Activated CD4-positive, CD25-positive, alpha-beta regulatory T cell treated with anti-CD3 and anti-CD28 coated beads, Interleukin-2, amount 50 U/mL, for 72 hours (primary cell): ENCODE data around the gene GSN.

ENCODE experiments used
- DNase-seq: peaks from one replicate; pipeline ENCODE4 v3.0.0; 2021

Gene GSN

DNA sequence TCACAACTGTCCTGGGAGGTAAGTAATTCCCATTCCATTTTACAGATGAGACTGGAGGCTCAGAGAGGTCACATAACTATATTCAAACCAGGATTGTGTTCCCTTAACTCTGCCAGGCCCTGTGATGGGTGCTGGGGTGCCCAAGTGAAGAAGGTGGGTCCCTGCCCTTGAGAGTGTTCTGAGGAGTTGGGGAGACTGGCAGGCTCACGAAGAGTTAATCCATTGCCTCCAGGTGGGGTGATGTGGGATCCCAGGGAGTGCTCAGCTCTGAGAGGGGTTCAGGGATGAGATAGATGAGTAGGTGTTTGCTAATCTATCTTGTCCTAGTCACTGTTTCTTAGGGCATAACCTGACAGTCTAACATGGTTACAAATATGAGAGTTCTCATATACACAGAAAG lies 36.7 kb downstream of the GSN start:
- no peak for DNase-seq

DNA sequence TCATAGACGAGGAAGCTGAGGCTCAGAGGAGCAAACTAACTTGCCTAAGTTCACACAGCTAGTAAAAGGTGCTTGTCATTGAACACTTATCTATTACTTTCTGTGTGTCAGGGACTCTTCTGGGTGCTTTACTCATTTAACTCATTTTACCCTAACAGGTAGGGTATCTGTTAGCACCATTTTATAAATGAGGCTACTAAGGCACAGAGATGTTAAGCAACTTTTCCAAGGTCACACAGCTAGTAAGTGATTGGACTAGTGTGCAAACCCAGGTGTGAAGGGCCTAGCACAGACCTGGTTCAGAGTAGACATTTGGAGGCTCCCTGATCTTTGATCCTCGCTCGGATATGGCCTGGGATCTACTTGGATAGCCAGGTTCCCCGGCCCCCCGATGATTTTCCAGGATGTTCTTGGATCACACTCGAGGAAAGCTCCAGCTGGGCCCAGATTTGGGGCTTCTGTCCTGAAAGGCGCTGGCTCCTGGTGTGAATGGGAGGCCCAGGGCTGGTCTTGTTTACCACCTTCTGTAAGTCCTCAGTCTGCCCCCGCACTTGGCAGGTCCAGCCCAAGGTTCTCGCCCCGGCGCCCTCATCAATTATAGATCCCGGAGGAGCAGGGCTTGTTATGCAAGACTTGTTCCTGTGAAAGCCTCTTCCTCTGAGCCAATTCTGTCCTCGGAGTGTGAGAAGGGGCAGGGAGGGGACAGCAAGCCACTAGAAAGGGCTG lies 37.5 kb downstream of the GSN start:
- no peak for DNase-seq

GRCh38 chr9:121307976-121308375 lies 40.0 kb downstream of the GSN start:
- DNase-seq, result no peak

DNA sequence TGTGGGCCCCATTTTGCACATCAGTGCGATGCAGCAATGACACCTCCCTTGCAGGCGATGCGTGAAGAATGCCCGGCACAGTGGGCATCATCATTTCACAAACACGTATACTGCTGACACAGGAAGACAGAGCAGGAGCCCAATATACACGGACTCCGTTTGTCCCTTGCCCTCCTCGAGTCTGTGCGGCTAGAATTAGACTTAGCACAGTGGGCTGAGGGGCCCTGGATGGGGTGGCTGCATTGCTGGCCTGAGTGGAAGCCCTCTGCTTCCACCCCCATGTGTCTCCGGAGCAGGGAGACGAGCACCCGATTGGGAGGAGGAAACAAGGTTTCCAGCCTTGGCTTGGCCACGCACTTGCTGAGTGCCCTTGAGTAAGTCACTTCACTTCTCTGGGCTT lies 40.8 kb downstream of the GSN start:
- DNase-seq, result no peak

GRCh38 chr9:121309171-121309570 lies 41.2 kb downstream of the GSN start:
- no peak for DNase-seq

GRCh38 chr9:121309833-121310425 lies 42.0 kb downstream of the GSN start:
- no peak for DNase-seq

DNA sequence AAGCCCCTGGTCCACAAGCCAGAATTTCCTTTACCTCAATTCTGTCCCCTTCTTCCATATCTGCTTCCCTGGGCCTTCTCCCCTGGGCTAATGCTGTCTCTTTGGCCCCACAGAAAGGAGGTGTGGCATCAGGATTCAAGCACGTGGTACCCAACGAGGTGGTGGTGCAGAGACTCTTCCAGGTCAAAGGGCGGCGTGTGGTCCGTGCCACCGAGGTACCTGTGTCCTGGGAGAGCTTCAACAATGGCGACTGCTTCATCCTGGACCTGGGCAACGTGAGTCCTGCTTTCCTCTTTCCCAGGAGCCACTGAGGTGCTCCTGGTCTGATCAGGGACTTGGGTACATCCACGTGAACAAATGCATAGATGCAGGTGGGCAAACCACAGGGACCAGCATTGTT lies 42.6 kb downstream of the GSN start:
- DNase-seq, result no peak

DNA sequence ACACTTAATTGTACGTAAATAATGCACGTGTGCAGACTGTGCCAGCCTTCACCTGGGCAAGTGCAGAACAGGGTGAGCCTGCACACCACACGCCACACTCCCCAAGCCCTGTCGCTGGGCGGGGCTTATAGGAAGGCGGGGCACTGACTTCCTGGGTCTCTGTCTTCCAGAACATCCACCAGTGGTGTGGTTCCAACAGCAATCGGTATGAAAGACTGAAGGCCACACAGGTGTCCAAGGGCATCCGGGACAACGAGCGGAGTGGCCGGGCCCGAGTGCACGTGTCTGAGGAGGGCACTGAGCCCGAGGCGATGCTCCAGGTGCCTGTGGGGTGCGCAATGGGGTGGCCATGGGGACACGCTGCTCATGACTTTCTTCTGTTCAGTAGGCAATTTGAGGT lies 44.2 kb downstream of the GSN start:
- no peak for DNase-seq

DNA sequence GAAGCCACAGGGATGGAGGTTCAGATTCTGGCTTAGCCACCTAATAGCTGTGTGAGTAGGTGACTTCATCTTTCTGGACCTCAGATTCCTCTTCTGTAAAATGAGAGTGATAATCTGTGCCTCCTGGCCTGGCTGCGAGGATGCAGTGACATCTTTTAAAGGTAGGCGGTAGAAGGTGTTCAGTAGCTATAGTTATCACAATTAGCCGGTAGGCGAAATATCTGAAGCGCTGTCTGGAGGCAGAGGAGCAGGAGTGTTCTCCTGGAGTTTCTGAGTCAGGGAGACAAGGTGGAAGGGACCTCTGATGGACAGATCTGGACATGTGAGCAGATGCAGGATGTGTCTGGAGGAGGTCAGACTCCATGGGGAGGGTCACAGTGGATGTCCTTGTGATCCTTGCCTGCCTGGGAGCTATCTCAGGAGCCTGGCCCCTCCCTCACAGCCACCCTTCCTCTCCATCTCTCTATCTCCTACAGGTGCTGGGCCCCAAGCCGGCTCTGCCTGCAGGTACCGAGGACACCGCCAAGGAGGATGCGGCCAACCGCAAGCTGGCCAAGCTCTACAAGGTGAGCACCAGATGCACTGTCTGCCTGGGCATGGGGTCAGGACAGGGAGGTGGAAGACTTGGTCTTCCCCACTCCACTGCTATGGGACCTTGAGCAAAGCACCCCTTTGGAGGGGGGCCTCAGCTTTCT lies 45.6 kb downstream of the GSN start:
- no peak for DNase-seq

GRCh38 chr9:121316378-121316777 lies 48.4 kb downstream of the GSN start:
- DNase-seq, result no peak

GRCh38 chr9:121316852-121317373 lies 49.0 kb downstream of the GSN start:
- no peak for DNase-seq

- DNase-seq, result no peak
Observed at GRCh38 chr9:121317737-121318630, 50.0 kb downstream of the GSN start.

DNA sequence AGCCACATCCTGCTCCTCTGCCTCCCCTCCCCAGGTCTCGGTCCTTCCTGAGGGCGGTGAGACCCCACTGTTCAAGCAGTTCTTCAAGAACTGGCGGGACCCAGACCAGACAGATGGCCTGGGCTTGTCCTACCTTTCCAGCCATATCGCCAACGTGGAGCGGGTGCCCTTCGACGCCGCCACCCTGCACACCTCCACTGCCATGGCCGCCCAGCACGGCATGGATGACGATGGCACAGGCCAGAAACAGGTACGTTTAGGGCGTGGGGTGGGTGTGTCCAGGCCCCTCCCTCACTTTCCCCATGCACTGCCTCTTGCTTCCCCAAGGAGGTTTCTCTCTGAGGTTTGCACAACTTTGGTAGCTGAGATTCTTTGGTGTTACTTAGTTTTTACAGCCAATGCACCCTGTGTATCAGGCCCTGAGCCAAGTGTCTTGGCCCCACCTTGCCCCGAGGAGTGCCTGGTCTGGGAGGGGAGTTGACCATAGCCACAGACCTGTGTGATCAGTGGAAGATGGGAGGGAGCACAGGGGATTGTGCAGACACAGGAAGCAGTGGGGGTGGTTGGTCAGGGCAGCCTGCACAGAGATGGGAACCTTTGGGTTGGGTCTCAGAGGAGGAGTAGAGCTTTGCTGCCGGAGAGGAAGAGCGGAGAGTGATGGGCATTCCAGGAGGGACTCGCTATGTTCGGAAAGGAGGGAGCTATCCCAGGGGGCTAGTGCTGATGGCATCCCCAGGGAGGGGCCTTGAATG lies 50.8 kb downstream of the GSN start:
- no peak for DNase-seq

- DNase-seq, result no peak
Observed at GRCh38 chr9:121319383-121319780, 51.4 kb downstream of the GSN start.

DNA sequence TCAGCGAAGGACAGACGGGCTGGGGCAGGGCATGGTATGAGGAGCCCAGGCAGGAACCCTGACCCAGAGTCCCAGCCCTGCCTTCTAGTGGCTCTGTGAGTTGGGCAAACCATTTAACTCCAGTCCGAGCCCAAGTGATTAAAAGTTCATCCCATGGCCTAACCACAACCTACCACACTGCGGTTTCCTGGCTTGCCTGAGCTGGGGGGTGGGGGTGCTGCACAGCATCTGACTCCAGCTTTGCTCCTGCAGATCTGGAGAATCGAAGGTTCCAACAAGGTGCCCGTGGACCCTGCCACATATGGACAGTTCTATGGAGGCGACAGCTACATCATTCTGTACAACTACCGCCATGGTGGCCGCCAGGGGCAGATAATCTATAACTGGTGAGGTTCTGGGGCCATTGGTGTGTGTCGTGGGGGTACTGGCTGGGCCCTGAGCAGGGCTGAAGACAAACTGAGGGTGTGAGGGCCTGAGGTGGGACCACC lies 53.1 kb downstream of the GSN start:
- DNase-seq, result no peak

DNA sequence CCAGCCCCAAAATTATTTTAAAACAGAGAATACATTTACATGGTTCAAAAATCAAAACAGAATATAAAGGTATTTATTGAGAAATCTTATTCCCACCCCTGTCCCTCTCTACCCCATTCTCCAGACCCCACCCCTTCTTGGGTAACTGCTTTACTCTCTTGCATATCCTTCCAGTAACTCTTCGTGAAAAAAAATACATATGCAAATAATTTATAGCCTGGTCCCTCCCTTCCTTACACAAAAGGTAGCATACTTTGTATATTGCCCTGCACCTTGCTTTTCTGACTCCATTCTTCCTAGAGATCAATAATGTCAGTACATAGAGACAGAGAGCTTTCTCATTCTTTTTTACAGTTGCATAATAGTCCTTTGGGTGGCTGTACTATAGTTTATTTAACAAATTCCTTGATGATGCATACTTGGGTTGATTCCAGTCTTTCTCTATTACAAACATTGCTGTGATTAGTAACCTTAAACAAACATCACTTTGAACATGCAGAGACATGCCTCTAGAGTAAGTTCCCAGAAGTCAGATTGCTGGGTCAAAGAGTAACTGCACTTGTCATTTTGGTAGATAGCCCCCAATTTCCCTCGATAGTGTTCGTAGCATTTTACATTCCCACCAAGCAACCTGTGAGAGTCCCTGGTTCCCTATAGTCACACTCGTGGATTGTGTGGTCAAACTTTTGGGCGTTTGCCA lies 54.2 kb downstream of the GSN start:
- DNase-seq, result no peak

GRCh38 chr9:121322737-121323448 lies 54.9 kb downstream of the GSN start:
- DNase-seq, result no peak

DNA sequence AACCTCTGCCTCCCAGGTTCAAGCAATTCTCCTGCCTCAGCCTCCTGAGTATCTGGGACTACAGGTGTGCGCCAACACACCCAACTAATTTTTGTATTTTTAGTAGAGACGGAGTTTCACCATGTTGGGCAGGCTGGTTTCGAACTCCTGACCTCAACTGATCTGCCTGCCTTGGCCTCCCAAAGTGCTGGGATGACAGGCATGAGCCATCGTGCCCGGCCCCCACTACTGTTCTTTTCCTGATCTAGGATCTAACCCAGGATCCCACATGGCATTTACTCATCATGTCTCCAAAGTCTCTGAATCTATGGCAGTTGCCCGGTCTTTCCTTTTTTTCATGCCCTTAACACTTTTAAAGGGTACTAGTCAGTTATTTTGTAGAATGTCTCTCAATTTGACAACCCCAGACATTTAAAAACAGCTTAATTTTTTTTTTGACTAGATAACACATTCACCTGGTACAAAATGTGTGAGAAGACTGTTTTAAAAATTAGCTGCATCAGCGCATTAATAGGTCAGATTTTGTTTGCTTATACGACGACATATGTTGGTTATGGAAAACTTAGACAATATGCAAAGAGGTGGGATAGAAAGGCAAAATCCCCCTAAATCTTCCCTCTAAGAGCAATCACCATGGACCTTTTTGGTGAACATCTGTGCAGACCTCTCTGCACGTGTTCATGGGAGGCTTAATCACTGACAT lies 55.6 kb downstream of the GSN start:
- no peak for DNase-seq

- no peak for DNase-seq
Observed at GRCh38 chr9:121324316-121324715, 56.4 kb downstream of the GSN start.

DNA sequence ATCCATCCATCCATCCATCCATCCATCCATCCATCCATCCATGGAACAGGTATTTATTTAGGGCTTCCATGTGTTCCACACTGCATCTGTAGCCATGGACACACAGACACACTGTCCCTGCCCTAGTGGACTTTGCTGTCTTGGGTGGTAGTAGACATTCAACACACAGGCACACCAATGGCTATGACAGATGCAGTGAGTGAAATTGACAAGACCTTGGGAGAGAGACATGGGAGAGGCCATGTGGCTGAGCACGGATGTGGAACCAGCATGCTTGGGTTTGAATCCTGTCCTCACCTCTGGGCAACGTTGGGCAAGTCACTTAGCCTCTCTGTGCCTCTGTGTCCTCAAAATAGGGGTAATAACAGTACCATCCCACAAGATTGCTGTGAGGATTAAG lies 56.8 kb downstream of the GSN start:
- DNase-seq, result no peak
